Adrenal gland (tissue), 12 donors: ENCODE data around the gene PTGR2. TPM values are rescaled to one million over a fixed set of nuclear protein-coding genes. Genes with fewer than 3 reads are reported as not detected.

Experiments used
- DNase-seq, 7 donors: peaks; one replicate each; pipeline ENCODE4 v3.0.0-alpha.2; 2019 to 2020
- H3K27ac ChIP-seq, 5 donors: fragments of 200-600 bp; sonication (generic) in 4 of 5; 1 replicate in 3 of 5; 2 replicates in 2 of 5; pipeline versions ENCODE4 v1.5.1 to v1.8.0; 2016 to 2020; ENCODE audit warnings: mild to moderate bottlenecking in 1 of 5
- H3K27me3 ChIP-seq: fragments of 200-600 bp; 2 replicates; pipeline ENCODE4 v1.8.0; 2021
- H3K36me3 ChIP-seq, 2 donors: fragments of 200-600 bp; replicated peaks in 1 of 2; 1 replicate in 1 of 2; 2 replicates in 1 of 2; pipeline versions ENCODE4 v1.5.1 to v1.8.0; 2018 to 2022
- H3K4me1 ChIP-seq, 2 donors: fragments of 200-600 bp; replicated peaks in 1 of 2; 1 replicate in 1 of 2; 2 replicates in 1 of 2; pipeline versions ENCODE4 v1.5.1 to v1.8.0; 2018 to 2021
- H3K4me3 ChIP-seq, 4 donors: fragments of 200-600 bp; sonication (generic) in 3 of 4; one replicate each; pipeline ENCODE4 v1.5.1; 2016 to 2018
- H3K9me3 ChIP-seq, 3 donors: fragments of 200-600 bp; sonication (generic) in 1 of 3; replicated peaks in 1 of 3; 1 replicate in 2 of 3; 2 replicates in 1 of 3; pipeline versions ENCODE4 v1.5.1 to v1.8.0; 2016 to 2021
- CTCF ChIP-seq, 6 experiments: fragments of 450-650 bp in 4 of 6; fragments of 200-600 bp in 2 of 6; sonication (generic) in 1 of 6; IDR thresholded peaks; 1 replicate in 5 of 6; 2 replicates in 1 of 6; pipeline versions ENCODE4 v1.5.1 to v1.8.0; 2016 to 2021; ENCODE audit warnings: antibody characterized with exemption in 6 of 6, mild to moderate bottlenecking in 2 of 6, moderate library complexity in 1 of 6
- POLR2A ChIP-seq, 2 donors: fragments of 450-650 bp; IDR thresholded peaks; one replicate each; pipeline ENCODE4 v1.6.1; 2017; ENCODE audit warnings: antibody characterized with exemption in 2 of 2, mild to moderate bottlenecking in 2 of 2, moderate library complexity in 1 of 2
- WGBS, 4 donors: extraction: QIAGEN DNeasy Blood & Tissue Kit in 2 of 4; methylation state at CpG; one replicate each; pipeline versions ENCODE4 v1.1.5 to v1.1.7; 2013 to 2017; 5-methylcytosine and 5-hydroxymethylcytosine counted together
- intact Hi-C, 2 donors: fragments of 100-400 bp; cut with DNase I; formaldehyde crosslinking; loops; one replicate each; pipeline versions ENCODE4 v1.14.1 to v1.15.0; 2022 to 2023
- polyA plus RNA-seq, 3 donors: library from polyadenylated mRNA; stranded (reverse); fragments of 200-250 nt in 2 of 3; fragments of 350-450 nt in 1 of 3; fragmentation: Illumina TruSeq in 1 of 3; extraction: RNeasy Lipid Tissue Mini Kit (QIAGEN cat#74804) in 1 of 3; gene quantifications; one replicate each; pipeline ENCODE4 v1.2.3, GENCODE V29; 2013 to 2014
- total RNA-seq, 9 donors: library from RNA; depleted of rRNA in 4 of 9; stranded (reverse); fragments of >200 nt in 4 of 9; fragments of 120-200 nt in 1 of 9; fragmentation: NEBNext Ultra II Directional in 1 of 9; extraction: Animal tissue kit (Norgen Biotek cat#: 25700) in 1 of 9; gene quantifications; one replicate each; pipeline versions ENCODE4 v1.1.0 to v1.2.4, GENCODE V29; 2013 to 2023
- donor health status: healthy with polysubstance abuse.
- donor health status: Bipolar disorder and iron deficiency.
- donor health status: DM: yes; HTN: yes; CAD: no.
- donor health status: DM: no; HTN: no; CAD: no.
- donor health status: DM: no; HTN: no; CAD: no.
- donor health status: DM: yes; HTN: yes; CAD: no.

PTGR2 gene
- total and polyA plus RNA-seq, 12 donors = 8.8 to 43.7 (median 17.3) TPM

GRCh38 chr14:73807457-73807856 lies 44.2 kb upstream of the PTGR2 start:
- Histone ChIP-seq H3K27ac (no peak overlapping the region), H3K4me3 (no peak overlapping the region), H3K4me1 (no peaks in the 10 kb centered on the region), H3K36me3 (no peaks in the 10 kb centered on the region), H3K9me3 (no peaks in the 10 kb centered on the region), H3K27me3 (no peaks in the 10 kb centered on the region)
- 92 to 100% (median 99%) methylated on average over 1 of the region's 1 CpG for WGBS, 4 donors
- intact Hi-C loops = loop anchor here in 1 of 2 donors (10.0 kb wide), 1 partner anchor 63 kb away; no protein-coding TSS in a partner anchor
- TF ChIP-seq POLR2A (IDR thresholded peaks at IDR 0.05) (no peak), CTCF (IDR thresholded peaks at IDR 0.05) (no peak)
- DNase-seq = no peak

GRCh38 chr14:73809391-73809790 lies 42.2 kb upstream of the PTGR2 start:
- no peak for DNase-seq
- no peak overlapping the region for H3K27ac ChIP-seq
- whole genome bisulfite sequencing, 4 donors = 61 to 75% (median 71%) methylated on average over 6 of the region's 6 CpGs
- intact Hi-C loops = loop anchor here in 1 of 2 donors (10.0 kb wide), 1 partner anchor 65 kb away; no protein-coding TSS in a partner anchor
- H3K9me3 ChIP-seq = no peaks in the 10 kb centered on the region
- no peaks in the 10 kb centered on the region for H3K4me1 ChIP-seq
- TF ChIP-seq CTCF (IDR thresholded peaks at IDR 0.05) (no peak), POLR2A (IDR thresholded peaks at IDR 0.05) (no peak)
- no peak overlapping the region for H3K4me3 ChIP-seq
- H3K27me3 ChIP-seq = no peaks in the 10 kb centered on the region
- no peaks in the 10 kb centered on the region for H3K36me3 ChIP-seq

- H3K4me1 ChIP-seq = no peaks in the 10 kb centered on the region
- WGBS, 4 donors = 81 to 87% (median 83%) methylated on average over 13 of the region's 13 CpGs
- no peak for DNase-seq
- intact Hi-C loops = no loop called here
- no peaks in the 10 kb centered on the region for H3K27me3 ChIP-seq
- H3K36me3 ChIP-seq = no peaks in the 10 kb centered on the region
- no peaks in the 10 kb centered on the region for H3K9me3 ChIP-seq
- TF ChIP-seq POLR2A (IDR thresholded peaks at IDR 0.05) = no peak
- H3K4me3 ChIP-seq = no peak overlapping the region
- H3K27ac ChIP-seq = no peak overlapping the region
Observed at GRCh38 chr14:73810478-73811163, 41.0 kb upstream of the PTGR2 start.

GRCh38 chr14:73811164-73811503 lies 40.5 kb upstream of the PTGR2 start:
- intact Hi-C loops = no loop called here
- 73 to 89% (median 81%) methylated on average over 2 of the region's 2 CpGs for WGBS, 4 donors
- Histone ChIP-seq H3K9me3 (no peaks in the 10 kb centered on the region), H3K4me1 (no peaks in the 10 kb centered on the region), H3K36me3 (no peaks in the 10 kb centered on the region), H3K4me3 (no peak overlapping the region), H3K27me3 (no peaks in the 10 kb centered on the region), H3K27ac (no peak overlapping the region)
- no peak for DNase-seq
- TF ChIP-seq POLR2A (IDR thresholded peaks at IDR 0.05) (no peak), CTCF (IDR thresholded peaks at IDR 0.05) (no peak)

GRCh38 chr14:73814153-73814552 lies 37.5 kb upstream of the PTGR2 start:
- 79 to 86% (median 85%) methylated on average over 4 of the region's 4 CpGs for WGBS, 4 donors
- TF ChIP-seq CTCF (IDR thresholded peaks at IDR 0.05) (no peak), POLR2A (IDR thresholded peaks at IDR 0.05) (no peak)

More at GRCh38 chr14:73814153-73814552, 37.5 kb upstream of the PTGR2 start:
- Histone ChIP-seq H3K4me3 (no peak overlapping the region), H3K36me3 (no peaks in the 10 kb centered on the region), H3K27ac (no peak overlapping the region), H3K4me1 (no peaks in the 10 kb centered on the region), H3K27me3 (no peaks in the 10 kb centered on the region), H3K9me3 (no peaks in the 10 kb centered on the region)
- DNase-seq = no peak
- intact Hi-C loops = no loop called here
